B cell (primary cell): Measurements from ENCODE around the gene VPS37C. TPM values are rescaled to one million over a fixed set of nuclear protein-coding genes. Genes with fewer than 3 reads are reported as not detected.

Source experiments
- ATAC-seq: fragments of 200-7000 bp; cut with Tn5 transposase; one replicate; pipeline ENCODE4 v1.10.0; 2021; ENCODE audit warnings: low read depth, mild to moderate bottlenecking, moderate number of reproducible peaks, moderate library complexity
- CTCF ChIA-PET: fragments of 350-600 bp; sonication (Branson Sonifier 250); formaldehyde crosslinking; loops from one replicate; lab custom pipeline; 2021; ENCODE audit warnings: antibody characterized with exemption, inconsistent platforms; lab: Charles Lee
- POLR2A ChIA-PET: fragments of 350-600 bp; sonication (Branson Sonifier 250); formaldehyde crosslinking; loops from one replicate; lab custom pipeline; 2021; ENCODE audit warnings: antibody characterized with exemption; lab: Charles Lee
- DNase-seq: peaks from one replicate; pipeline ENCODE4 v3.0.0; 2013
- H2AFZ ChIP-seq: 2 replicates; pipeline ENCODE4 v1.6.1; 2012; ENCODE audit warnings: mild to moderate bottlenecking, low read depth, low read length; ENCODE audit not compliant: insufficient read depth, poor library complexity, severe bottlenecking
- H3K27ac ChIP-seq, 2 donors: 1 replicate in 1 of 2; 2 replicates in 1 of 2; pipeline ENCODE4 v1.5.1; 2012 to 2013; ENCODE audit warnings: low read length in 2 of 2, mild to moderate bottlenecking in 2 of 2, moderate library complexity in 1 of 2
- H3K27me3 ChIP-seq, 4 experiments: fragments of 200-600 bp in 1 of 4; sonication (generic) in 1 of 4; replicated peaks in 1 of 4; 1 replicate in 2 of 4; 2 replicates in 2 of 4; pipeline versions ENCODE4 v1.6.1 to v1.7.0; 2013 to 2016; ENCODE audit warnings: low read length in 3 of 4, mild to moderate bottlenecking in 2 of 4, mixed read lengths in 1 of 4, moderate library complexity in 1 of 4; ENCODE audit not compliant: insufficient read depth in 4 of 4, control insufficient read depth in 3 of 4; ENCODE audit errors: control extremely low read depth in 1 of 4
- H3K36me3 ChIP-seq, 2 experiments: replicated peaks in 1 of 2; 1 replicate in 1 of 2; 2 replicates in 1 of 2; pipeline versions ENCODE4 v1.6.1 to v1.7.1; 2013; ENCODE audit warnings: low read length in 1 of 2; ENCODE audit not compliant: insufficient read depth in 2 of 2, control insufficient read depth in 1 of 2; ENCODE audit errors: control extremely low read depth in 1 of 2, extremely low read depth in 1 of 2
- H3K4me1 ChIP-seq, 2 donors: fragments of 200-600 bp in 1 of 2; sonication (generic) in 1 of 2; 1 replicate in 1 of 2; 2 replicates in 1 of 2; pipeline versions ENCODE4 v1.5.1 to v1.6.1; 2013 to 2017; ENCODE audit warnings: low read length in 2 of 2; ENCODE audit not compliant: control insufficient read depth in 2 of 2, insufficient read depth in 2 of 2
- H3K4me2 ChIP-seq: replicated peaks from 2 replicates; pipeline ENCODE3; 2012; ENCODE audit warnings: mild to moderate bottlenecking, low read depth, low read length; ENCODE audit not compliant: poor library complexity, severe bottlenecking
- H3K4me3 ChIP-seq, 5 experiments: fragments of 200-600 bp in 1 of 5; sonication (generic) in 1 of 5; 1 replicate in 3 of 5; 2 replicates in 2 of 5; pipeline versions ENCODE4 v1.5.1 to v1.7.0; 2011 to 2016; ENCODE audit warnings: low read length in 4 of 5, mild to moderate bottlenecking in 4 of 5, low read depth in 2 of 5, control low read depth in 1 of 5, moderate library complexity in 1 of 5; ENCODE audit not compliant: insufficient read depth in 1 of 5; ENCODE audit errors: control extremely low read depth in 1 of 5, extremely low read depth in 1 of 5
- H3K79me2 ChIP-seq: fragments of 200-600 bp; sonication (generic); one replicate; pipeline ENCODE4 v1.6.0; 2016; ENCODE audit warnings: low read length; ENCODE audit not compliant: control insufficient read depth, insufficient read depth
- H3K9ac ChIP-seq: fragments of 200-600 bp; sonication (generic); 2 replicates; pipeline ENCODE4 v1.6.1; 2017; ENCODE audit warnings: mild to moderate bottlenecking, low read length, moderate library complexity
- H3K9me3 ChIP-seq, 3 donors: one replicate each; pipeline versions ENCODE4 v1.6.1 to v1.7.1; 2013; ENCODE audit warnings: low read length in 2 of 3; ENCODE audit not compliant: control insufficient read depth in 2 of 3, insufficient read depth in 1 of 3; ENCODE audit errors: control extremely low read depth in 1 of 3
- H4K20me1 ChIP-seq: 2 replicates; pipeline ENCODE4 v1.6.0; 2012; ENCODE audit warnings: mild to moderate bottlenecking, low read length; ENCODE audit not compliant: insufficient read depth, control insufficient read depth, poor library complexity, severe bottlenecking
- H3K27ac Mint-ChIP-seq: one replicate; pipeline ENCODE4 v1.8.0; 2021; ENCODE audit warnings: mixed read lengths
- H3K27me3 Mint-ChIP-seq: one replicate; pipeline ENCODE4 v1.8.0; 2021; ENCODE audit warnings: mixed read lengths
- H3K4me1 Mint-ChIP-seq: one replicate; pipeline ENCODE4 v1.8.0; 2021; ENCODE audit warnings: mixed read lengths
- H3K4me3 Mint-ChIP-seq: one replicate; pipeline ENCODE4 v1.8.0; 2021; ENCODE audit warnings: mixed read lengths
- H3K9me3 Mint-ChIP-seq: one replicate; pipeline ENCODE4 v1.8.0; 2022; ENCODE audit warnings: mixed read lengths; ENCODE audit not compliant: insufficient read depth
- EZH2 ChIP-seq: IDR thresholded peaks from 2 replicates; pipeline ENCODE4 v1.6.1; 2012; ENCODE audit warnings: borderline replicate concordance, low read depth, mild to moderate bottlenecking, moderate library complexity, low read length; ENCODE audit not compliant: insufficient read depth, poor library complexity, severe bottlenecking
- WGBS: methylation state at CpG from one replicate; pipeline ENCODE4 v1.1.5; 2013; ENCODE audit warnings: missing lambda C conversion rate; ENCODE audit not compliant: insufficient coverage; 5-methylcytosine and 5-hydroxymethylcytosine counted together
- intact Hi-C: fragments of 100-400 bp; cut with micrococcal nuclease; formaldehyde crosslinking; loops from one replicate; pipeline ENCODE4 v1.10.0; 2022
- polyA plus RNA-seq: library from polyadenylated mRNA; depleted of rRNA; stranded (reverse); fragments of >200 nt; gene quantifications from 2 replicates; pipeline ENCODE4 v1.2.3, GENCODE V29; 2012
- total RNA-seq, 2 donors: library from RNA; stranded (reverse); fragments of 120-200 nt in 1 of 2; gene quantifications; 1 replicate in 1 of 2; 2 replicates in 1 of 2; pipeline versions ENCODE4 v1.2.3 to v1.2.4, GENCODE V29; 2013 to 2022
- TF ChIP-seq, protein P1 (sequence below): fragments of 200-600 bp; IDR thresholded peaks from one replicate; pipeline ENCODE4 v1.8.0; 2022; ENCODE audit warnings: antibody characterized with exemption, mild to moderate bottlenecking

The VPS37C gene
- total and polyA plus RNA-seq, 2 donors (not counting 1 experiment from before 2014, with no cell fraction given), result 6.4 to 20.1 TPM

DNA sequence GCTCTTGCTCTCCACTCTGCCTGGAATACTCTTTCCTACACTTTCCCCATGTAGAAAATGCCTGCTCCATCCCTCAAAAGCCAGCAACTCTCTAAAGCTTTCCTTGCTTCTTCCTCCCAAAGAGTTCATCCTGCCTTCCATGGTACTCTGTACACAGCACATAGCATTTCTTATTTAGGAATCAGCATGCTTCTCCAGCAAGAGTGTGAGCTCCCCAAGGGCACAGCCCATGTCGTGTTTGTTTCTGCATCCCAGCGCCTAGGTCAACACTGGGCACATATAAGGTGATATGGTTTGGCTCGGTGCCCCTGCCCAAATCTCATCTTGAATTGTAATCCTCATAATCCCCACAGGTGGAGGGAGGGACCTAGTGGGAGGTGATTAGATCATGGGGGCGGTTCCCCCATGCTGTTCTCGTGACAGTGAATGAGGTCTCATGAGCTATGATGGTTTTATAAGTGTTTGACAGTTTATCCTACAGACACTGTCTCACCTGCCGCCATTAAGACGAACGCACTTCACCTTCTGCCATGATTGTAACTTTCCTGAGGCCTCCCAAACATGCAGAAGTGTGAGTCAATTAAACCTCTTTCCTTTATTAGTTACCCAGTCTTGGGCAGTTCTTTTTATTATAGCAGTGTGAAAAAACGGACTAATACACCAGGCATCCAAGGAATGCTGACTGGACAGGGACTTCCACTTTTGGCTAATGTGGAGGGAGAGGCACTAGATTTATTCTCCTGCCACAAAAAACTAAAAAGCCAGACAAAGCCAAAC, 8.2 kb downstream of the VPS37C start:
- Histone ChIP-seq H4K20me1 (peaks cover 25% of the 10 kb centered on the region), H3K9ac (no peak overlapping the region), H3K4me2 (no peak overlapping the region), H3K4me1 (peaks cover 0 to 3% of the 10 kb centered on the region in 2 donors), H2AFZ (no peak overlapping the region), H3K27ac (no peak overlapping the region), H3K4me3 (no peak overlapping the region), H3K36me3 (peaks cover 2 to 7% of the 10 kb centered on the region in 2 experiments), H3K27me3 (no peaks in the 10 kb centered on the region), H3K9me3 (peaks cover 3 to 15% (median 8%) of the 10 kb centered on the region in 3 donors), H3K79me2 (peaks cover 76% of the 10 kb centered on the region)
- ChIA-PET CTCF (interaction anchor here (0.8 to 2.0 kb wide), 4 partner anchors 35 to 322 kb away, joined by 3 to 8 read pairs (median 4); no protein-coding TSS in a partner anchor), POLR2A (no interaction called here)
- Mint-ChIP-seq H3K27ac (no peak overlapping the region), H3K9me3 (peaks cover 4% of the 10 kb centered on the region), H3K4me1 (peaks cover 10% of the 10 kb centered on the region), H3K4me3 (no peak overlapping the region), H3K27me3 (no peaks in the 10 kb centered on the region)
- TF ChIP-seq EZH2, result no peak
- TF ChIP-seq, protein P1, sequence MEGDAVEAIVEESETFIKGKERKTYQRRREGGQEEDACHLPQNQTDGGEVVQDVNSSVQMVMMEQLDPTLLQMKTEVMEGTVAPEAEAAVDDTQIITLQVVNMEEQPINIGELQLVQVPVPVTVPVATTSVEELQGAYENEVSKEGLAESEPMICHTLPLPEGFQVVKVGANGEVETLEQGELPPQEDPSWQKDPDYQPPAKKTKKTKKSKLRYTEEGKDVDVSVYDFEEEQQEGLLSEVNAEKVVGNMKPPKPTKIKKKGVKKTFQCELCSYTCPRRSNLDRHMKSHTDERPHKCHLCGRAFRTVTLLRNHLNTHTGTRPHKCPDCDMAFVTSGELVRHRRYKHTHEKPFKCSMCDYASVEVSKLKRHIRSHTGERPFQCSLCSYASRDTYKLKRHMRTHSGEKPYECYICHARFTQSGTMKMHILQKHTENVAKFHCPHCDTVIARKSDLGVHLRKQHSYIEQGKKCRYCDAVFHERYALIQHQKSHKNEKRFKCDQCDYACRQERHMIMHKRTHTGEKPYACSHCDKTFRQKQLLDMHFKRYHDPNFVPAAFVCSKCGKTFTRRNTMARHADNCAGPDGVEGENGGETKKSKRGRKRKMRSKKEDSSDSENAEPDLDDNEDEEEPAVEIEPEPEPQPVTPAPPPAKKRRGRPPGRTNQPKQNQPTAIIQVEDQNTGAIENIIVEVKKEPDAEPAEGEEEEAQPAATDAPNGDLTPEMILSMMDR, result no peak
- 100% methylated on average over 2 of the region's 9 CpGs for WGBS
- intact Hi-C loops, result no loop called here
- ATAC-seq, result no peak
- no peak for DNase-seq
